HepG2 (cell line): ENCODE results near the gene NNAT. TPM values are rescaled to one million over a fixed set of nuclear protein-coding genes. Genes with fewer than 3 reads are reported as not detected.
A peak's percentile ranks its signal among the peaks of the same experiment; 100 is the strongest.

Experiments used
- BORCS8-MEF2B ChIP-seq: sonication (generic); formaldehyde crosslinking; IDR thresholded peaks from 2 replicates; pipeline ENCODE4 v1.8.0; 2022; ENCODE audit warnings: mild to moderate bottlenecking, missing genetic modification reagents
- BRF2 ChIP-seq: sonication (generic); formaldehyde crosslinking; IDR thresholded peaks from 2 replicates; pipeline ENCODE4 v1.8.1; 2022; ENCODE audit warnings: mild to moderate bottlenecking, missing genetic modification reagents
- GLI4 ChIP-seq: sonication (generic); formaldehyde crosslinking; IDR thresholded peaks from 2 replicates; pipeline ENCODE4 v1.5.1; 2020; ENCODE audit warnings: missing genetic modification reagents, mild to moderate bottlenecking, moderate library complexity, borderline replicate concordance
- HIC2 ChIP-seq: sonication (generic); formaldehyde crosslinking; IDR thresholded peaks from 2 replicates; pipeline ENCODE4 v1.9.0; 2022; ENCODE audit warnings: low read depth, missing genetic modification reagents
- HNF4G ChIP-seq, 2 experiments: sonication (generic) in 1 of 2; formaldehyde crosslinking in 1 of 2; IDR thresholded peaks; 2 replicates each; pipeline versions ENCODE4 v1.4.0 to v1.6.1; 2011 to 2020; ENCODE audit warnings: borderline replicate concordance in 2 of 2, low read depth in 2 of 2, mild to moderate bottlenecking in 2 of 2, low read length in 1 of 2, missing genetic modification reagents in 1 of 2, moderate library complexity in 1 of 2
- MED13 ChIP-seq: sonication (generic); formaldehyde crosslinking; IDR thresholded peaks from 2 replicates; pipeline ENCODE4 v1.5.0; 2020; ENCODE audit warnings: missing genetic modification reagents
- NR3C1 ChIP-seq: sonication (generic); formaldehyde crosslinking; IDR thresholded peaks from 2 replicates; pipeline ENCODE4 v1.4.0; 2020; ENCODE audit warnings: missing genetic modification reagents
- ZBTB39 ChIP-seq: sonication (generic); formaldehyde crosslinking; IDR thresholded peaks from 2 replicates; pipeline ENCODE4 v1.5.0; 2020; ENCODE audit warnings: missing genetic modification reagents
- ZBTB7A ChIP-seq: sonication (generic); formaldehyde crosslinking; IDR thresholded peaks from 2 replicates; pipeline ENCODE4 v1.8.0; 2022; ENCODE audit warnings: mild to moderate bottlenecking, missing genetic modification reagents
- ZFP36L1 ChIP-seq: sonication (generic); formaldehyde crosslinking; IDR thresholded peaks from 2 replicates; pipeline ENCODE4 v1.8.0; 2022; ENCODE audit warnings: mild to moderate bottlenecking, missing genetic modification reagents, moderate library complexity
- ZHX1 ChIP-seq: sonication (generic); formaldehyde crosslinking; IDR thresholded peaks from 2 replicates; pipeline ENCODE4 v1.8.1; 2022; ENCODE audit warnings: low read depth, mild to moderate bottlenecking, missing genetic modification reagents
- ZNF207 ChIP-seq: fragments of 450-650 bp; IDR thresholded peaks from 2 replicates; pipeline ENCODE4 v1.6.1; 2016; ENCODE audit warnings: antibody characterized with exemption, borderline replicate concordance
- ZNF276 ChIP-seq: sonication (generic); formaldehyde crosslinking; IDR thresholded peaks from 2 replicates; pipeline ENCODE4 v1.4.0; 2020; ENCODE audit warnings: mild to moderate bottlenecking, low read depth, missing genetic modification reagents
- ZNF337 ChIP-seq: sonication (generic); formaldehyde crosslinking; IDR thresholded peaks from 2 replicates; pipeline ENCODE4 v1.5.1; 2020; ENCODE audit warnings: missing genetic modification reagents, low read depth, mild to moderate bottlenecking, borderline replicate concordance
- ZNF34 ChIP-seq: sonication (generic); formaldehyde crosslinking; IDR thresholded peaks from 2 replicates; pipeline ENCODE4 v1.4.0; 2020; ENCODE audit warnings: mild to moderate bottlenecking, missing genetic modification reagents, borderline replicate concordance
- ZNF761 ChIP-seq: sonication (generic); formaldehyde crosslinking; conservative IDR thresholded peaks from 2 replicates; pipeline ENCODE4 v1.4.0; 2020; ENCODE audit warnings: mild to moderate bottlenecking, missing genetic modification reagents
- ZNF816 ChIP-seq: sonication (generic); formaldehyde crosslinking; IDR thresholded peaks from 2 replicates; pipeline ENCODE4 v1.8.0; 2022; ENCODE audit warnings: missing genetic modification reagents, mild to moderate bottlenecking, borderline replicate concordance
- polyA plus RNA-seq, 8 experiments: library from polyadenylated mRNA; depleted of rRNA in 3 of 8; stranded (reverse) in 7 of 8; unstranded in 1 of 8; fragments of >200 nt; fragmentation: Illumina TruSeq in 4 of 8; extraction: Trizol in 4 of 8; gene quantifications; 2 replicates each; pipeline versions ENCODE4 v1.2.1 to v1.2.3, GENCODE V29; 2011 to 2016; ENCODE audit warnings: low read depth in 4 of 8, missing spikeins in 1 of 8, mixed read lengths in 1 of 8; ENCODE audit not compliant: insufficient read depth in 1 of 8
- total RNA-seq, 5 experiments: library from RNA; depleted of rRNA; stranded (reverse); fragments of >200 nt; fragmentation: Illumina TruSeq; extraction: Trizol; gene quantifications; 2 replicates each; pipeline ENCODE4 v1.2.3, GENCODE V29; 2016; ENCODE audit warnings: low read depth in 1 of 5

The NNAT gene
- total and polyA plus RNA-seq, 2 of the 13 experiments (the other 11 are each of a cell fraction or from before 2014, with no cell fraction given), result not detected

- TF ChIP-seq ZHX1, result no peak
- TF ChIP-seq HNF4G (IDR thresholded peaks at IDR 0.05; ENCODE audit: borderline replicate concordance, low read depth, low read length), result no peak
- TF ChIP-seq HNF4G (CRISPR knock-in tag; IDR thresholded peaks at IDR 0.05; ENCODE audit: borderline replicate concordance, low read depth), result 0 out of 2 replicates have a peak, but pooled peaks have one; percentile 1
- 0 out of 2 replicates have a peak, but pooled peaks have one; percentile 82 for TF ChIP-seq NR3C1 (CRISPR knock-in tag)
- TF ChIP-seq ZNF337 (CRISPR knock-in tag), result no peak
- no peak for TF ChIP-seq HIC2
- no peak; the same call in none of the 2 replicates for TF ChIP-seq ZNF761
- 0 out of 2 replicates have a peak, but pooled peaks have one; percentile 12 for TF ChIP-seq ZBTB7A (CRISPR knock-in tag)
- TF ChIP-seq MED13, result no peak
- no peak for TF ChIP-seq ZFP36L1 (CRISPR knock-in tag)
- no peak for TF ChIP-seq BORCS8-MEF2B (CRISPR knock-in tag)
- TF ChIP-seq ZNF816 (CRISPR knock-in tag), result peak; percentile 16; the same call in 1 of the 2 replicates
- TF ChIP-seq GLI4 (CRISPR knock-in tag), result peak; percentile 39; the same call in 1 of the 2 replicates
- no peak for TF ChIP-seq ZNF34 (CRISPR knock-in tag)
- 0 out of 2 replicates have a peak, but pooled peaks have one; percentile 61 for TF ChIP-seq ZBTB39 (CRISPR knock-in tag)
- no peak for TF ChIP-seq ZNF207
- TF ChIP-seq BRF2 (CRISPR knock-in tag), result no peak; the same call in 1 of the 2 replicates
- no peak for TF ChIP-seq ZNF276 (CRISPR knock-in tag)
These were observed 6.0 kb downstream of the NNAT start (continued) for GRCh38 chr20:37526839-37527637.
